Nephron progenitor cell (in vitro differentiated cells): ENCODE data around the gene TSPOAP1.

ENCODE experiments used
- DNase-seq: peaks from one replicate; pipeline ENCODE4 v3.0.0; 2021
- H3K27ac Mint-ChIP-seq: 2 replicates; pipeline ENCODE4 v1.8.0; 2021; ENCODE audit warnings: mild to moderate bottlenecking, moderate library complexity, mixed read lengths
- H3K27me3 Mint-ChIP-seq: 2 replicates; pipeline ENCODE4 v1.8.0; 2021; ENCODE audit warnings: mild to moderate bottlenecking, low read depth, mixed read lengths; ENCODE audit not compliant: poor library complexity
- H3K36me3 Mint-ChIP-seq: 2 replicates; pipeline ENCODE4 v1.8.0; 2021; ENCODE audit warnings: low read depth, mixed read lengths
- H3K4me1 Mint-ChIP-seq: 2 replicates; pipeline ENCODE4 v1.8.0; 2021; ENCODE audit warnings: mixed read lengths
- H3K4me3 Mint-ChIP-seq: 2 replicates; pipeline ENCODE4 v1.8.0; 2021; ENCODE audit warnings: mild to moderate bottlenecking, moderate library complexity, mixed read lengths
- H3K9me3 Mint-ChIP-seq: 2 replicates; pipeline ENCODE4 v1.8.0; 2021; ENCODE audit warnings: mild to moderate bottlenecking, moderate library complexity, mixed read lengths
- TF ChIP-seq, protein P1 (sequence below): fragments of 200-600 bp; sonication (generic); IDR thresholded peaks from 2 replicates; pipeline ENCODE4 v1.5.0; 2021; ENCODE audit warnings: antibody characterized with exemption

Gene TSPOAP1

GRCh38 chr17:58302171-58302918 lies 26.2 kb downstream of the TSPOAP1 start:
- TF ChIP-seq, protein P1, sequence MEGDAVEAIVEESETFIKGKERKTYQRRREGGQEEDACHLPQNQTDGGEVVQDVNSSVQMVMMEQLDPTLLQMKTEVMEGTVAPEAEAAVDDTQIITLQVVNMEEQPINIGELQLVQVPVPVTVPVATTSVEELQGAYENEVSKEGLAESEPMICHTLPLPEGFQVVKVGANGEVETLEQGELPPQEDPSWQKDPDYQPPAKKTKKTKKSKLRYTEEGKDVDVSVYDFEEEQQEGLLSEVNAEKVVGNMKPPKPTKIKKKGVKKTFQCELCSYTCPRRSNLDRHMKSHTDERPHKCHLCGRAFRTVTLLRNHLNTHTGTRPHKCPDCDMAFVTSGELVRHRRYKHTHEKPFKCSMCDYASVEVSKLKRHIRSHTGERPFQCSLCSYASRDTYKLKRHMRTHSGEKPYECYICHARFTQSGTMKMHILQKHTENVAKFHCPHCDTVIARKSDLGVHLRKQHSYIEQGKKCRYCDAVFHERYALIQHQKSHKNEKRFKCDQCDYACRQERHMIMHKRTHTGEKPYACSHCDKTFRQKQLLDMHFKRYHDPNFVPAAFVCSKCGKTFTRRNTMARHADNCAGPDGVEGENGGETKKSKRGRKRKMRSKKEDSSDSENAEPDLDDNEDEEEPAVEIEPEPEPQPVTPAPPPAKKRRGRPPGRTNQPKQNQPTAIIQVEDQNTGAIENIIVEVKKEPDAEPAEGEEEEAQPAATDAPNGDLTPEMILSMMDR, result no peak
- Mint-ChIP-seq H3K36me3 (no peaks in the 10 kb centered on the region), H3K27me3 (peaks cover 6% of the 10 kb centered on the region), H3K4me1 (peaks cover 30% of the 10 kb centered on the region), H3K9me3 (peaks cover 18% of the 10 kb centered on the region), H3K27ac (peak overlapping the region; percentile 25), H3K4me3 (no peak overlapping the region)
- DNase-seq, result no peak

DNA sequence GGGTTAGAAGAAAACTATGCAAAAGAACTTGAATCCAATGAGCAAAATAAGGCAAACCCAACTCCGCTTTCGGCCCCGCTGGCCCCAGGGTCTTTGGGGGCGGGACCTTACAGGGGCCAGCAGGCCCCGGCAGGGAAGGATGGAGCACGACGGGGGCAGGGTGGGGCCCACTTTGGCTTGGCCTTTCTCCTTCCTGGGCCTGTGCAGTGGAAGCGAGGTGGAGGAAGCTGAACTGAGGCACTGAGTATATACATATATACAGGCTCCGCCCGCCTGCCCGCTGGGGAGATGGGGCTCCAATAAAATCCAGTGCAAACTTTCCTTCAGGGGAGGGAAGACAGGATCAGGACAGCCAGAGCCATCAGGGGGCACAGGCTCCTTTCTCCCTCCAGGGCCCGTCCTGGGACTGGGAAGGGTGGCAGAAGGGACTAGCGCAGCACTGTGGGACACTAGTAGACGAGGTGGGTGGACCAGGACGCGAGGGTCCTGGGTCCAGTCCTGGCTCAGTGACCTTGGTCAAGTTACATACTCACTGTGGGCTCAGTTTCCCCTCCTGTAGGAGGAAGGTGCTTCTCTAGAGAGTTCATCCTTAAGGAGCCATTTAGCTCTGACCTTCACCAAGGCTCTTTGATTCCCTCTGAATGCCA lies 27.0 kb downstream of the TSPOAP1 start:
- H3K27ac Mint-ChIP-seq, result no peak overlapping the region
- H3K36me3 Mint-ChIP-seq, result no peaks in the 10 kb centered on the region
- H3K4me1 Mint-ChIP-seq, result peaks cover 30% of the 10 kb centered on the region
- peaks cover 18% of the 10 kb centered on the region for H3K9me3 Mint-ChIP-seq
- TF ChIP-seq, protein P1, result no peak
- DNase-seq, result no peak
- H3K27me3 Mint-ChIP-seq, result peaks cover 6% of the 10 kb centered on the region
- no peak overlapping the region for H3K4me3 Mint-ChIP-seq

DNA sequence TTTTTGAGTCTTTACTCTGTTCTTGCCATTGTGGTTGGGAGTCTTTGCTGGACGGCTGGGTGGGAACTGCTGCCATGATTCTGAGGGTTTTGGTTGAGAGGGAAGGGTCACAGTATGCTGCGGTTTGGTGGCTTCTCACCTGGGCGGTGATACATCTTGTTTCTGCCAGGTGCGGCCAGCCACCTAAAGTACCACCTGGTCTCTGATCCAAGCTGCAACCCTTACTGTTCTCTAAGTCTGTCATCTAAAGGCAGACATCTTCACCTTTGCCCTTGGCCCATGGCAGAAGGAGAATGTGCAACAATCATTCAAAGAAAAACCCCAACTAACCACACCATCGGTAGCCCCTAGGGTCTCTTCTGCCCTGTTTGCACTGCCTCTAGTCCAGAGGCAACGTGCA lies 28.3 kb downstream of the TSPOAP1 start:
- peaks cover 6% of the 10 kb centered on the region for H3K27me3 Mint-ChIP-seq
- DNase-seq, result no peak
- no peak overlapping the region for H3K27ac Mint-ChIP-seq
- no peak overlapping the region for H3K4me3 Mint-ChIP-seq
- H3K9me3 Mint-ChIP-seq, result peaks cover 22% of the 10 kb centered on the region
- TF ChIP-seq, protein P1, result no peak
- peaks cover 30% of the 10 kb centered on the region for H3K4me1 Mint-ChIP-seq
- H3K36me3 Mint-ChIP-seq, result no peaks in the 10 kb centered on the region

- Mint-ChIP-seq H3K4me1 (no peaks in the 10 kb centered on the region), H3K36me3 (no peaks in the 10 kb centered on the region), H3K4me3 (no peak overlapping the region), H3K9me3 (peaks cover 18% of the 10 kb centered on the region), H3K27ac (no peak overlapping the region), H3K27me3 (peaks cover 23% of the 10 kb centered on the region)
- DNase-seq, result no peak
- TF ChIP-seq, protein P1, result no peak
Measured at GRCh38 chr17:58294034-58294433, 34.6 kb downstream of the TSPOAP1 start.

GRCh38 chr17:58291246-58291645 lies 37.3 kb downstream of the TSPOAP1 start:
- H3K36me3 Mint-ChIP-seq, result no peaks in the 10 kb centered on the region
- TF ChIP-seq, protein P1, result no peak
- peaks cover 4% of the 10 kb centered on the region for H3K9me3 Mint-ChIP-seq
- H3K4me3 Mint-ChIP-seq, result no peak overlapping the region
- no peak for DNase-seq
- peaks cover 17% of the 10 kb centered on the region for H3K27me3 Mint-ChIP-seq
- H3K4me1 Mint-ChIP-seq, result no peaks in the 10 kb centered on the region
- H3K27ac Mint-ChIP-seq, result no peak overlapping the region

GRCh38 chr17:58289869-58290268 lies 38.7 kb downstream of the TSPOAP1 start:
- peaks cover 3% of the 10 kb centered on the region for H3K9me3 Mint-ChIP-seq
- H3K27ac Mint-ChIP-seq, result no peak overlapping the region
- no peak overlapping the region for H3K4me3 Mint-ChIP-seq
- TF ChIP-seq, protein P1, result no peak
- peaks cover 23% of the 10 kb centered on the region for H3K27me3 Mint-ChIP-seq
- H3K36me3 Mint-ChIP-seq, result no peaks in the 10 kb centered on the region
- DNase-seq, result no peak
- no peaks in the 10 kb centered on the region for H3K4me1 Mint-ChIP-seq
